HG02938 (cell line): ENCODE data around the gene RPUSD1.
"Not testable (repeated sequence)": the region's sequence is repeated elsewhere in the genome, so short reads cannot be mapped to it uniquely, and the experiment has no call there.

Experiments used
- ATAC-seq: cut with Tn5 transposase; IDR thresholded peaks from one replicate; pipeline ENCODE4 v1.9.1; 2021; ENCODE audit warnings: mild to moderate bottlenecking, moderate library complexity; ENCODE audit not compliant: unreplicated experiment

The RPUSD1 gene

GRCh38 chr16:785563-786535, 2.3 kb downstream of the RPUSD1 start:
- no peak for ATAC-seq

- no peak for ATAC-seq
Measured at GRCh38 chr16:784431-784830, 3.8 kb downstream of the RPUSD1 start.

GRCh38 chr16:783404-784161, 4.6 kb downstream of the RPUSD1 start:
- ATAC-seq: no peak

- no peak for ATAC-seq
Measured at GRCh38 chr16:782766-783403, 5.3 kb downstream of the RPUSD1 start.

GRCh38 chr16:782258-782657, 5.9 kb downstream of the RPUSD1 start:
- ATAC-seq: no peak

- no peak for ATAC-seq
Measured at GRCh38 chr16:781346-782010, 6.7 kb downstream of the RPUSD1 start.

GRCh38 chr16:780296-780695, 7.9 kb downstream of the RPUSD1 start:
- no peak for ATAC-seq

- no peak for ATAC-seq
Measured at GRCh38 chr16:779561-779960, 8.6 kb downstream of the RPUSD1 start.

GRCh38 chr16:778909-779527, 9.2 kb downstream of the RPUSD1 start:
- no peak for ATAC-seq

GRCh38 chr16:778447-778846, 9.7 kb downstream of the RPUSD1 start:
- no peak for ATAC-seq

GRCh38 chr16:777826-778225, 10.4 kb downstream of the RPUSD1 start:
- ATAC-seq: no peak

- ATAC-seq: no peak
Measured at GRCh38 chr16:776824-777223, 11.4 kb downstream of the RPUSD1 start.

- not testable (repeated sequence) for ATAC-seq
Measured at GRCh38 chr16:776298-776697, 11.9 kb downstream of the RPUSD1 start.

- ATAC-seq: no peak
Measured at GRCh38 chr16:775236-775796, 12.9 kb downstream of the RPUSD1 start.

- ATAC-seq: no peak
Measured at GRCh38 chr16:774086-775001, 13.8 kb downstream of the RPUSD1 start.

- no peak for ATAC-seq
Measured at GRCh38 chr16:772959-773358, 15.2 kb downstream of the RPUSD1 start.

- ATAC-seq: no peak
Measured at GRCh38 chr16:770411-770810, 17.8 kb downstream of the RPUSD1 start.

GRCh38 chr16:769934-770333, 18.2 kb downstream of the RPUSD1 start:
- no peak for ATAC-seq

GRCh38 chr16:769184-769784, 18.9 kb downstream of the RPUSD1 start:
- no peak for ATAC-seq
